Mesendoderm (in vitro differentiated cells): ENCODE data around the gene RORC.

Experiments
- DNase-seq: peaks from one replicate; pipeline ENCODE4 v3.0.0; 2013
- H2AK5ac ChIP-seq: 2 replicates; pipeline ENCODE4 v1.6.1; 2013; ENCODE audit warnings: low read length, inconsistent platforms
- H2BK120ac ChIP-seq: 2 replicates; pipeline ENCODE4 v1.6.1; 2013; ENCODE audit warnings: low read depth, mild to moderate bottlenecking, low read length, moderate library complexity, mixed read lengths
- H2BK15ac ChIP-seq: replicated peaks from 2 replicates; pipeline ENCODE4 v1.6.1; 2013; ENCODE audit warnings: low read depth, mild to moderate bottlenecking, moderate library complexity
- H2BK5ac ChIP-seq: 2 replicates; pipeline ENCODE4 v1.6.1; 2013; ENCODE audit warnings: low read length, inconsistent platforms
- H3K18ac ChIP-seq: 2 replicates; pipeline ENCODE4 v1.6.1; 2013; ENCODE audit warnings: mild to moderate bottlenecking, low read length, mixed read lengths
- H3K23ac ChIP-seq: one replicate; pipeline ENCODE4 v1.6.1; 2013; ENCODE audit warnings: low read length
- H3K27ac ChIP-seq: 2 replicates; pipeline ENCODE4 v1.5.1; 2013; ENCODE audit warnings: low read depth, mild to moderate bottlenecking, inconsistent platforms, low read length, moderate library complexity
- H3K27me3 ChIP-seq: 2 replicates; pipeline ENCODE4 v1.6.1; 2013; ENCODE audit warnings: low read length, control low read depth, mild to moderate bottlenecking, inconsistent platforms; ENCODE audit not compliant: insufficient read depth, poor library complexity
- H3K36me3 ChIP-seq: 2 replicates; pipeline ENCODE4 v1.6.1; 2013; ENCODE audit warnings: low read length, inconsistent platforms; ENCODE audit not compliant: control insufficient read depth, insufficient read depth
- H3K4ac ChIP-seq: one replicate; pipeline ENCODE4 v1.6.1; 2013; ENCODE audit warnings: low read depth, mild to moderate bottlenecking, low read length, moderate library complexity
- H3K4me1 ChIP-seq: 2 replicates; pipeline ENCODE4 v1.6.1; 2013; ENCODE audit warnings: low read depth, low read length, inconsistent platforms; ENCODE audit not compliant: control insufficient read depth
- H3K4me2 ChIP-seq: 2 replicates; pipeline ENCODE4 v1.6.1; 2013; ENCODE audit warnings: low read length
- H3K4me3 ChIP-seq: 2 replicates; pipeline ENCODE4 v1.5.1; 2013; ENCODE audit warnings: mild to moderate bottlenecking, low read length
- H3K56ac ChIP-seq: one replicate; pipeline ENCODE4 v1.6.1; 2013; ENCODE audit warnings: low read length
- H3K79me1 ChIP-seq: 2 replicates; pipeline ENCODE4 v1.6.1; 2013; ENCODE audit warnings: low read length, inconsistent platforms
- H3K79me2 ChIP-seq: 2 replicates; pipeline ENCODE4 v1.6.1; 2013; ENCODE audit warnings: mild to moderate bottlenecking, low read length; ENCODE audit not compliant: control insufficient read depth, insufficient read depth
- H3K9ac ChIP-seq: 2 replicates; pipeline ENCODE4 v1.6.1; 2013; ENCODE audit warnings: low read length, inconsistent platforms
- H4K5ac ChIP-seq: one replicate; pipeline ENCODE4 v1.6.1; 2013; ENCODE audit warnings: low read length
- H4K8ac ChIP-seq: one replicate; pipeline ENCODE4 v1.6.1; 2013; ENCODE audit warnings: low read depth, mild to moderate bottlenecking, control low read depth, low read length, moderate library complexity
- WGBS: extraction: QIAGEN DNeasy Blood & Tissue Kit; methylation state at CpG from one replicate; pipeline ENCODE4 v1.1.7; 2013; ENCODE audit warnings: low lambda C conversion rate, missing lambda C conversion rate; ENCODE audit not compliant: insufficient coverage; ENCODE audit errors: extremely low coverage; 5-methylcytosine and 5-hydroxymethylcytosine counted together

RORC gene

GRCh38 chr1:151839457-151840403 lies 8.1 kb upstream of the RORC start, which contains the start of gene C2CD4D:
C2CD4D (minus strand) TSS chr1:151839820; CDS start chr1:151838989, 831 bp downstream.
- Histone ChIP-seq H3K27ac (peak within 1 kb of the TSS; percentile 30), H3K4me3 (peak within 1 kb of the TSS; percentile 29), H3K4ac (peak within 1 kb of the TSS; percentile 77), H3K4me1 (no peaks in the 10 kb centered on the region), H3K79me2 (no peaks in the 10 kb centered on the region), H4K5ac (peak within 1 kb of the TSS; percentile 5), H3K4me2 (peak within 1 kb of the TSS; percentile 19), H3K27me3 (no peaks in the 10 kb centered on the region), H2BK5ac (peak within 1 kb of the TSS; percentile 64), H3K18ac (peak within 1 kb of the TSS; percentile 75), H3K79me1 (no peaks in the 10 kb centered on the region), H2BK15ac (no peak within 1 kb of the TSS), H2BK120ac (no peak within 1 kb of the TSS), H3K56ac (peak within 1 kb of the TSS; percentile 91), H4K8ac (no peak within 1 kb of the TSS), H3K36me3 (no peaks in the 10 kb centered on the region), H3K23ac (peak within 1 kb of the TSS; percentile 73), H3K9ac (peak within 1 kb of the TSS; percentile 83), H2AK5ac (no peak within 1 kb of the TSS)
- DNase-seq, result peak; percentile 91
- no CpG with 5 or more reads among the region's 47 CpGs for WGBS

- no peak overlapping the region for H2BK15ac ChIP-seq
- no peaks in the 10 kb centered on the region for H3K79me1 ChIP-seq
- no peak overlapping the region for H3K27ac ChIP-seq
- H2BK120ac ChIP-seq, result no peak overlapping the region
- peak overlapping the region; percentile 19 for H3K4me2 ChIP-seq
- H3K9ac ChIP-seq, result peak overlapping the region; percentile 83
- no peaks in the 10 kb centered on the region for H3K4me1 ChIP-seq
- peak overlapping the region; percentile 85 for H3K56ac ChIP-seq
- no peak overlapping the region for H4K8ac ChIP-seq
- H3K23ac ChIP-seq, result peak overlapping the region; percentile 73
- H3K18ac ChIP-seq, result no peak overlapping the region
- no peak overlapping the region for H2AK5ac ChIP-seq
- H3K79me2 ChIP-seq, result no peaks in the 10 kb centered on the region
- H4K5ac ChIP-seq, result no peak overlapping the region
- peak overlapping the region; percentile 22 for H3K4ac ChIP-seq
- peak overlapping the region; percentile 29 for H3K4me3 ChIP-seq
- DNase-seq, result no peak
- no peak overlapping the region for H2BK5ac ChIP-seq
- no peaks in the 10 kb centered on the region for H3K36me3 ChIP-seq
- no CpG with 5 or more reads among the region's 16 CpGs for WGBS
- no peaks in the 10 kb centered on the region for H3K27me3 ChIP-seq
Observed at GRCh38 chr1:151839082-151839412, 7.4 kb upstream of the RORC start.

GRCh38 chr1:151838222-151839081 lies 6.8 kb upstream of the RORC start:
- H3K4me1 ChIP-seq, result no peaks in the 10 kb centered on the region
- peak overlapping the region; percentile 3 for H4K8ac ChIP-seq
- no peaks in the 10 kb centered on the region for H3K36me3 ChIP-seq
- no peak overlapping the region for H3K27ac ChIP-seq
- no peak overlapping the region for H2BK120ac ChIP-seq
- no peak overlapping the region for H2BK5ac ChIP-seq
- peak overlapping the region; percentile 85 for H3K56ac ChIP-seq
- H3K4me2 ChIP-seq, result peak overlapping the region; percentile 19
- H3K79me1 ChIP-seq, result no peaks in the 10 kb centered on the region
- H3K18ac ChIP-seq, result peak overlapping the region; percentile 75
- H2AK5ac ChIP-seq, result no peak overlapping the region
- H3K4ac ChIP-seq, result peak overlapping the region; percentile 75
- H3K4me3 ChIP-seq, result peak overlapping the region; percentile 29
- no peak overlapping the region for H4K5ac ChIP-seq
- H3K23ac ChIP-seq, result peak overlapping the region; percentile 83
- peak; percentile 62 for DNase-seq
- H2BK15ac ChIP-seq, result no peak overlapping the region
- no peaks in the 10 kb centered on the region for H3K79me2 ChIP-seq
- peak overlapping the region; percentile 83 for H3K9ac ChIP-seq
- no CpG with 5 or more reads among the region's 117 CpGs for WGBS
- no peaks in the 10 kb centered on the region for H3K27me3 ChIP-seq

- Histone ChIP-seq H2BK15ac (no peak overlapping the region), H4K5ac (no peak overlapping the region), H3K23ac (peak overlapping the region; percentile 33), H3K27ac (no peak overlapping the region), H2BK5ac (no peak overlapping the region), H3K4me1 (no peaks in the 10 kb centered on the region), H3K4me2 (peak overlapping the region; percentile 19), H3K9ac (peak overlapping the region; percentile 83), H3K56ac (peak overlapping the region; percentile 85), H3K79me1 (no peaks in the 10 kb centered on the region), H3K4me3 (no peak overlapping the region), H3K4ac (peak overlapping the region; percentile 75), H3K18ac (peak overlapping the region; percentile 75), H2AK5ac (no peak overlapping the region), H3K36me3 (no peaks in the 10 kb centered on the region), H3K79me2 (no peaks in the 10 kb centered on the region), H3K27me3 (no peaks in the 10 kb centered on the region), H4K8ac (peak overlapping the region; percentile 3), H2BK120ac (no peak overlapping the region)
- no peak for DNase-seq
- WGBS, result no CpG with 5 or more reads among the region's 26 CpGs
Observed at GRCh38 chr1:151837884-151838221, 6.3 kb upstream of the RORC start.

DNA sequence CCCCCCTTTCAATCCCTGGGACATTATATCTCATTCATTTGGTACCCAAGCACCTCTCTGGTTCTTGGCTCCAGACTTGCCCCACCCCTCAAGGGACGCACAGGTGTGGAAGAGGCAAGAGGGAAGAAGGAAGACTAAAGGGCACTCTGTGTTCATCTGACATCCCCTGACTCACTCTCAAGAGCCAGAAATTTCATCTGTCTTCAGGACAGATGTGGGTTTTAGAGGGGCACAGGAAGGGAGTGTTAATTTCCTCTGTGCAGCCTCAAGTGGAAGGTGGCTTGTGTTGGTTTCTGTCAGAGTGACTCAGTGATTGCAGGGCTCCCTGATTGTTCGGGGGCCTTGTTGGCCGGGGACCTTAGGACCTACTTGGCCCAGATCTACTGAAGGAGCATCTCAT lies 5.6 kb upstream of the RORC start:
- H3K9ac ChIP-seq, result no peak overlapping the region
- no peaks in the 10 kb centered on the region for H3K79me2 ChIP-seq
- H2BK120ac ChIP-seq, result no peak overlapping the region
- H4K8ac ChIP-seq, result no peak overlapping the region
- no peak overlapping the region for H3K18ac ChIP-seq
- H3K27ac ChIP-seq, result no peak overlapping the region
- H3K56ac ChIP-seq, result no peak overlapping the region
- DNase-seq, result no peak
- no peak overlapping the region for H2BK15ac ChIP-seq
- H3K4me1 ChIP-seq, result no peaks in the 10 kb centered on the region
- no peak overlapping the region for H2BK5ac ChIP-seq
- no peak overlapping the region for H3K4me3 ChIP-seq
- no peak overlapping the region for H2AK5ac ChIP-seq
- H3K79me1 ChIP-seq, result no peaks in the 10 kb centered on the region
- WGBS, result no CpG with 5 or more reads among the region's 3 CpGs
- H3K23ac ChIP-seq, result no peak overlapping the region
- no peaks in the 10 kb centered on the region for H3K36me3 ChIP-seq
- no peak overlapping the region for H3K4ac ChIP-seq
- H3K4me2 ChIP-seq, result no peak overlapping the region
- no peaks in the 10 kb centered on the region for H3K27me3 ChIP-seq
- H4K5ac ChIP-seq, result no peak overlapping the region
